Measurements from ENCODE around the gene AFAP1. TPM values are rescaled to one million over a fixed set of nuclear protein-coding genes. Genes with fewer than 3 reads are reported as not detected.

Gene AFAP1
- total RNA-seq, 1 experiment from 2014 or later: 27.6 TPM

DNA sequence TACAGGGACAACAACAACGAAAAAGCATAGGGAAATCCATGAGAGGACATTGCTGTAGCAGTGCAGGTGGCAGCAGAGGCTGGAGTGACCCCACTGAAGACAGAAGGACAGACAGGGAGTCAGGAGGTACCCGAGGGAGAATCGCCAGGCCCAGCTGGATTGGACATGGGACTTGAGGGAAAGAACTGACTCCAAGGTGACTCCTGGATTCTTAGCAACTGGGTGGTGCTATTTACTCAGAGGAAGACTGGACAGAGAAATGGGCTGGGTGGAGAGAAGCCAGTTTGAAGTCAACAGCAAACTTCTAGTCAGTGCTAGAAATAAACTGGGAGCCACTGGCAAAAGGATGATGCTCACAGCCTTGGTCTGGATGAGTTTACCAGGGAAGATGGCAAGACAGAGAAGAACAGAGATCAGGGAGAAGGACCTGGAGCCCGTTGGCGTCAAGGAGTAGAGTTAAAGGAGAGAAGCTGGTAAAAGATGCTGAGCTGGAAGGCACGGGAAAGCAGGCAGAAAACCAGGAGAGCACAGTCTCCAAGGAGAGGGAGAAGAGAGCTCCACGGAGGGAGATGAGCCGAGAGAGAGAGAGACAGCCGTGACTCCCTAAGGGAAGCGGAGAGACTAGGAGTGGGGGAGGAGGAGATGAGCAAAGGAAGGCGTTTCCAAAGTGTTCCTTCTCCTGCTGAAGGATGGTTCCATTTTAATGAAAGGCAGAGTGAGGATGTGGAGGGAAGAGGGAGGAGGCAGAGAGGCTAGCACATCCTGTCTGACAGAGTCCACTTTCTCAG lies 119.4 kb downstream of the AFAP1 start:
- ChIA-PET CTCF (no interaction called here), POLR2A (no interaction called here)
- Mint-ChIP-seq H3K4me1 (ENCODE audit: low read depth, unreplicated experiment) (peaks cover 22% of the 10 kb centered on the region), H3K36me3 (ENCODE audit: insufficient read depth, unreplicated experiment) (peaks cover 34% of the 10 kb centered on the region), H3K9me3 (ENCODE audit: unreplicated experiment) (no peaks in the 10 kb centered on the region), H3K4me3 (ENCODE audit: unreplicated experiment) (no peak overlapping the region), H3K27ac (ENCODE audit: unreplicated experiment) (peak overlapping the region; percentile 40), H3K27me3 (ENCODE audit: insufficient read depth, unreplicated experiment) (no peaks in the 10 kb centered on the region)
- no peaks in the 10 kb centered on the region for H3K27me3 ChIP-seq (replicated peaks; ENCODE audit: control insufficient read depth, insufficient read depth, low read length)
- H3K36me3 ChIP-seq (ENCODE audit: control insufficient read depth, insufficient read depth, low read length): no peaks in the 10 kb centered on the region; the same call in 1 of the 2 replicates
- no TSS peak for BruUV-seq (replicated peaks)
- peaks cover 8% of the 10 kb centered on the region; the same call in 1 of the 2 replicates for H3K4me1 ChIP-seq
- TF ChIP-seq, protein P1, sequence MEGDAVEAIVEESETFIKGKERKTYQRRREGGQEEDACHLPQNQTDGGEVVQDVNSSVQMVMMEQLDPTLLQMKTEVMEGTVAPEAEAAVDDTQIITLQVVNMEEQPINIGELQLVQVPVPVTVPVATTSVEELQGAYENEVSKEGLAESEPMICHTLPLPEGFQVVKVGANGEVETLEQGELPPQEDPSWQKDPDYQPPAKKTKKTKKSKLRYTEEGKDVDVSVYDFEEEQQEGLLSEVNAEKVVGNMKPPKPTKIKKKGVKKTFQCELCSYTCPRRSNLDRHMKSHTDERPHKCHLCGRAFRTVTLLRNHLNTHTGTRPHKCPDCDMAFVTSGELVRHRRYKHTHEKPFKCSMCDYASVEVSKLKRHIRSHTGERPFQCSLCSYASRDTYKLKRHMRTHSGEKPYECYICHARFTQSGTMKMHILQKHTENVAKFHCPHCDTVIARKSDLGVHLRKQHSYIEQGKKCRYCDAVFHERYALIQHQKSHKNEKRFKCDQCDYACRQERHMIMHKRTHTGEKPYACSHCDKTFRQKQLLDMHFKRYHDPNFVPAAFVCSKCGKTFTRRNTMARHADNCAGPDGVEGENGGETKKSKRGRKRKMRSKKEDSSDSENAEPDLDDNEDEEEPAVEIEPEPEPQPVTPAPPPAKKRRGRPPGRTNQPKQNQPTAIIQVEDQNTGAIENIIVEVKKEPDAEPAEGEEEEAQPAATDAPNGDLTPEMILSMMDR (IDR thresholded peaks at IDR 0.05; ENCODE audit: insufficient read depth in 1 of 2, low read depth in 1 of 2, low read length in 1 of 2, severe bottlenecking in 1 of 2, unreplicated experiment in 1 of 2): no peak
- no peak for DNase-seq
- H3K9me3 ChIP-seq: no peaks in the 10 kb centered on the region
- no peak overlapping the region for H3K4me3 ChIP-seq (ENCODE audit: low read depth, low read length)
- intact Hi-C loops (cut with micrococcal nuclease; ENCODE audit: unreplicated experiment): no loop called here

DNA sequence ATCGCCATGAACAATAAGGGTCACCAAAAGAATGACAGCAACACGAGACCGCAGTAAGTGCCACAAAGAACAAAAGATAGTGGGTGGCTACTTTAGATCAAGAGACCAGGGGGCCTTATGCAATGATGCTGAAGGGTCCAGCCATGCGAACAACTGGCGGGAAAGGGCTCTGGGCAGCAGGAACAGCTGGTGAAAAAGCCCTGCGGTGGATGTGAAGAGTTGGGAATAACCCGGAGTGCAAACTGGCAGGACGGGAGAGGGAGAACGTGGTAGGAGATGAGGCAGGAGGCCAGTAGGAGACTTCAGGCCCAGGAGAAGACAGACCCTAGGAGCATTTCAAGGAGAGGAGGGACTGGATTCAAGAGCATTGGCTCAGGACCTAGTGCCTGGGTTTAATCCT lies 120.2 kb downstream of the AFAP1 start:
- H3K36me3 ChIP-seq (ENCODE audit: control insufficient read depth, insufficient read depth, low read length): no peaks in the 10 kb centered on the region; the same call in 1 of the 2 replicates
- CTCF ChIA-PET: no interaction called here

DNA sequence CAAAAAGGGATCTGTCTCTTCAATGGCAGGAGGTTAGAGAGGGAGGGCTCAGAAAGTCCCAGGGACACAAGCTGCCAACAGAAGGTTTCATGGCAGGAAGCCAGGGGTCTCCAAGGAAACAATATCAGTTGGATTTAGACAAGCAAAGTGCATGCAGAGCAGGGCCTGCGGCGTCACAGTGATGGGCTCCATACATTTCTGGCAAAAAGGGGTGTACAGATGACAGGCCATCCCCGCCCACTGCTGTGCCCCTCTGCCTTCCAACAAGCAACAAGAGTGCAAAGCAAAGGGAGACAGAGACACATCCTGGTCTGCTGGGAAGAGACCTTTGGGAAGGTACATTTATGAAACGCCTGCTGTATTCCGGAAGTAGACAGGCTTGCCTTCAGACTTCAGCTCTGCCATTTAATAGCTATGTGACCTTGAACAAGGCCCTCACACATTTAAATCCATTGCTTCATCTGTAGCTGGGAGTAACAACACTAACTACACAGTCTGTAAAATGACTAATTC lies 121.2 kb downstream of the AFAP1 start:
- no peak overlapping the region for H3K27ac Mint-ChIP-seq (ENCODE audit: unreplicated experiment)
- no peaks in the 10 kb centered on the region for H3K4me1 ChIP-seq

More for the DNA sequence above, 120.2 kb downstream of the AFAP1 start:
- BruUV-seq (replicated peaks): no TSS peak
- no peak overlapping the region for H3K27ac Mint-ChIP-seq (ENCODE audit: unreplicated experiment)
- POLR2A ChIA-PET: no interaction called here
- peaks cover 14% of the 10 kb centered on the region for H3K4me1 Mint-ChIP-seq (ENCODE audit: low read depth, unreplicated experiment)
- no peak overlapping the region for H3K4me3 Mint-ChIP-seq (ENCODE audit: unreplicated experiment)
- H3K27me3 ChIP-seq (replicated peaks; ENCODE audit: control insufficient read depth, insufficient read depth, low read length): no peaks in the 10 kb centered on the region
- H3K9me3 Mint-ChIP-seq (ENCODE audit: unreplicated experiment): no peaks in the 10 kb centered on the region
- DNase-seq: no peak
- peaks cover 8% of the 10 kb centered on the region; the same call in 1 of the 2 replicates for H3K4me1 ChIP-seq
- no peak overlapping the region for H3K4me3 ChIP-seq (ENCODE audit: low read depth, low read length)
- H3K9me3 ChIP-seq: no peaks in the 10 kb centered on the region
- TF ChIP-seq, protein P1 (IDR thresholded peaks at IDR 0.05; ENCODE audit: insufficient read depth in 1 of 2, low read depth in 1 of 2, low read length in 1 of 2, severe bottlenecking in 1 of 2, unreplicated experiment in 1 of 2): no peak
- intact Hi-C loops (cut with micrococcal nuclease; ENCODE audit: unreplicated experiment): no loop called here
- no peaks in the 10 kb centered on the region for H3K27me3 Mint-ChIP-seq (ENCODE audit: insufficient read depth, unreplicated experiment)
- peaks cover 35% of the 10 kb centered on the region for H3K36me3 Mint-ChIP-seq (ENCODE audit: insufficient read depth, unreplicated experiment)

More for the DNA sequence above, 121.2 kb downstream of the AFAP1 start:
- TF ChIP-seq, protein P1 (IDR thresholded peaks at IDR 0.05; ENCODE audit: insufficient read depth in 1 of 2, low read depth in 1 of 2, low read length in 1 of 2, severe bottlenecking in 1 of 2, unreplicated experiment in 1 of 2): no peak
- no peaks in the 10 kb centered on the region for H3K9me3 ChIP-seq
- ChIA-PET CTCF (interaction anchor here (1.2 kb wide), 1 partner anchor 14 kb away, joined by 3 read pairs; no protein-coding TSS in a partner anchor), POLR2A (no interaction called here)
- no TSS peak for BruUV-seq (replicated peaks)
- Mint-ChIP-seq H3K27me3 (ENCODE audit: insufficient read depth, unreplicated experiment) (no peaks in the 10 kb centered on the region), H3K9me3 (ENCODE audit: unreplicated experiment) (no peaks in the 10 kb centered on the region), H3K36me3 (ENCODE audit: insufficient read depth, unreplicated experiment) (peaks cover 41% of the 10 kb centered on the region), H3K4me1 (ENCODE audit: low read depth, unreplicated experiment) (peaks cover 7% of the 10 kb centered on the region), H3K4me3 (ENCODE audit: unreplicated experiment) (no peak overlapping the region)
- H3K36me3 ChIP-seq (ENCODE audit: control insufficient read depth, insufficient read depth, low read length): no peaks in the 10 kb centered on the region; the same call in 1 of the 2 replicates
- no peaks in the 10 kb centered on the region for H3K27me3 ChIP-seq (replicated peaks; ENCODE audit: control insufficient read depth, insufficient read depth, low read length)
- no peak overlapping the region for H3K4me3 ChIP-seq (ENCODE audit: low read depth, low read length)
- intact Hi-C loops (cut with micrococcal nuclease; ENCODE audit: unreplicated experiment): no loop called here
- no peak for DNase-seq

Data from Caco-2 (cell line).